Measurements from ENCODE around the gene NSG1.

DNA sequence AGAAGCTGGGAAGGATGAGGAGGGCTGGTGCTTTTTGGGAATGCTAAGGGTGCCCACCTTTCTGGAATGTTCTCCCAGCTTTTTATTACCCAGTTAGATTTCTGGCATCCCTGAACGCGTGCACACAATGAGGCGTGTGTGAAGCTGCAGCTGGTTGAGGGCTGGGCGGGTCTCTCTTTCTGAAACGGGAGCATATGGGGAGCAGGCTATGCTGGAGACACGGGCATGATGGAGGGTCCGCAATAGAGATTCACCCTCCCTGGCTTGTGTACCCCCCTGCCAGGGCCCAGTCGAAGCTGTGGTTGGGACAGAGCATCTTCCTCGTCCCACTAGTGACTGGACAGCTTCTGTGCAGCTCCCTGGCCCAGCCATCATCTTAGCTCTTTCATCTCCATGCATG is 8.5 kb downstream of the NSG1 start:
- TF ChIP-seq, protein P1, sequence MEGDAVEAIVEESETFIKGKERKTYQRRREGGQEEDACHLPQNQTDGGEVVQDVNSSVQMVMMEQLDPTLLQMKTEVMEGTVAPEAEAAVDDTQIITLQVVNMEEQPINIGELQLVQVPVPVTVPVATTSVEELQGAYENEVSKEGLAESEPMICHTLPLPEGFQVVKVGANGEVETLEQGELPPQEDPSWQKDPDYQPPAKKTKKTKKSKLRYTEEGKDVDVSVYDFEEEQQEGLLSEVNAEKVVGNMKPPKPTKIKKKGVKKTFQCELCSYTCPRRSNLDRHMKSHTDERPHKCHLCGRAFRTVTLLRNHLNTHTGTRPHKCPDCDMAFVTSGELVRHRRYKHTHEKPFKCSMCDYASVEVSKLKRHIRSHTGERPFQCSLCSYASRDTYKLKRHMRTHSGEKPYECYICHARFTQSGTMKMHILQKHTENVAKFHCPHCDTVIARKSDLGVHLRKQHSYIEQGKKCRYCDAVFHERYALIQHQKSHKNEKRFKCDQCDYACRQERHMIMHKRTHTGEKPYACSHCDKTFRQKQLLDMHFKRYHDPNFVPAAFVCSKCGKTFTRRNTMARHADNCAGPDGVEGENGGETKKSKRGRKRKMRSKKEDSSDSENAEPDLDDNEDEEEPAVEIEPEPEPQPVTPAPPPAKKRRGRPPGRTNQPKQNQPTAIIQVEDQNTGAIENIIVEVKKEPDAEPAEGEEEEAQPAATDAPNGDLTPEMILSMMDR (conservative IDR thresholded peaks at IDR 0.05; ENCODE audit: low read depth, low read length) = no peak
- TF ChIP-seq EZH2 (IDR thresholded peaks at IDR 0.05; ENCODE audit: low read length, unreplicated experiment) (no peak), EZH2phosphoT487 (IDR thresholded peaks at IDR 0.05; ENCODE audit: borderline replicate concordance, low read length) (no peak)
